Dermis microvascular lymphatic vessel endothelial cell (primary cell): Measurements from ENCODE around the gene SERP1. TPM values are rescaled to one million over a fixed set of nuclear protein-coding genes. Genes with fewer than 3 reads are reported as not detected.

Experiments
- DNase-seq, 2 donors: peaks; one replicate each; pipeline versions ENCODE4 v3.0.0 to v3.0.0-alpha.2; 2010; ENCODE audit warnings: low read depth in 2 of 2
- total RNA-seq: library from RNA; depleted of rRNA; stranded (reverse); fragments of >200 nt; gene quantifications from 2 replicates; pipeline ENCODE4 v1.2.1, GENCODE V29; 2014

Gene SERP1
- 97.2 and 130 TPM in 2 replicates for total RNA-seq

GRCh38 chr3:150546226-150547044 is at the start of gene SERP1, which contains the start of gene EIF2A:
TSS of gene SERP1 (minus strand) at chr3:150546496. CDS start at chr3:150546135, 361 bp downstream.
TSS of gene EIF2A (plus strand) at chr3:150546787. CDS start at chr3:150546803, 16 bp downstream.
- DNase-seq, result peak; percentile 99

DNA sequence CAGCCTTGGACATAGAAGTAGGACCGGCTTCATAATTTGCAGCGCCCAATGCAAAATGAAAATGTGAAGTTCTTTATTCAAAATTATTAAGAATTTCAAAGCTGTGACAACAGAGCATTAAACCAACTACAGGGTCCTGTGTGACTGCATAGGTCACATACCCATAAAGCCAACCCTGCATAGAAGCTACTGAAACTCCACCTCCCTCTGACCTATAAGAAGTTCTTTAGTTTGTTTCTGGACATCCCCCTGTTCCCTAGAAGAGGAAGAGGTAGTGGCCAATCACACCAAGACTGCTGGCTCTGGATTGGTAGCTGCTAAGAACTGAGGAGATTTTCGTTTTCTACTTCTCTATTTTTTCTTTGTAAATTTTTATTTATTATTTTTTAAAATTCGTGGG is 47.9 kb upstream of the SERP1 start:
- no peak for DNase-seq

DNA sequence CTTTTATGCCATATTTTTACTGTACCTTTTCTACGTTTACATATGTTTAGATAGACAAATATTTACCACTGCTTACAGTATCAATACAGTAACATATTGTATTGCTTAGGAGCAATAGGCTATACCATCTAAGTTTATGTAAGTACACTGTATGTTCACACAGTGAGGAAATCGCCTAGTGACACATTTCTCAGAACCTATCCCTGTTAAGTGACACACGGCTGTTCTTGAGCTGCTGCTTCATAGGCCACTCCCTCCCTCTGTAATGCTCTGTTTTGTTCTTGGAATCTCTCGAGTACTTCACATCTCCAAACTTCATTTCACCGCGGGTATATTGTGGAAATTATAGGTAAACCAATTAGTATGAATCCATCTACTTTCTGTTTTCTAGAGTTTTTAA is 43.5 kb upstream of the SERP1 start:
- DNase-seq, result no peak

DNA sequence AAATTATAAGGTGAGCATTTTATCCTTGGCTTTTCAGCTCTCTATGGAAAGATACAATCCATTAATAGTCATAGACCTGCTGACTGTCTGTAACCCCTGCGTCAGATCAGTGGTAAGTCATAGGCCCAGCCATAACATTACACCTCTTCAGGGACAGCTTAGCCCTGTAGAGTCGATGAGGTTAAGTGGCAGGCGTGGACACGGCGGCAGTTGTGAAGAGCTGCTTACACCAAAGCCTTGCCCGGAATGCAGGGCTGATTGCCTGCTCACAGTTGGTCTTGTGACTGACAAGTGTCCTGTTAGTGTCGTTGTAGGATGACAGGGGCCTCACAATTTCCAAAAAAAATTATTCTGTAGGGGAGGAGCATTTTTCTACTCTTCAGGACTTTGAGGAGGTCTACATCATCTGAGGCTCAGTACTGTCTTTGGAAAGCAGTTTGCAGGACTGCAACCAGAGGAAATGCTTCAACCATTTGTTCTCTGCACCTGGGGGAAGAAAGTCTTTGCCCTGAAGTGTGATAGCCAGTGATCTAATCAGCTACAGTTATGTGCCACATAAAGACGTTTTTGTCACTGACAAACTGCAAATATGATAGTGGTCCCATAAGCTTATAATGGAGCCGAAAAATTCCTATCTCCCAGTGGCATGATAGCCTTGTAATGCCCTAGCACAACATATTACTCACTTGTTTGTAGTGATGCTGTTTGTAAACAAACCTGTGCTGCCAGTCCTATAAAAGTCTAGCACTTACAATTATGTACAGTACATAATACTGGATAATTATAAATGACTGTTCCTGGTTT is 41.9 kb upstream of the SERP1 start:
- no peak for DNase-seq

DNA sequence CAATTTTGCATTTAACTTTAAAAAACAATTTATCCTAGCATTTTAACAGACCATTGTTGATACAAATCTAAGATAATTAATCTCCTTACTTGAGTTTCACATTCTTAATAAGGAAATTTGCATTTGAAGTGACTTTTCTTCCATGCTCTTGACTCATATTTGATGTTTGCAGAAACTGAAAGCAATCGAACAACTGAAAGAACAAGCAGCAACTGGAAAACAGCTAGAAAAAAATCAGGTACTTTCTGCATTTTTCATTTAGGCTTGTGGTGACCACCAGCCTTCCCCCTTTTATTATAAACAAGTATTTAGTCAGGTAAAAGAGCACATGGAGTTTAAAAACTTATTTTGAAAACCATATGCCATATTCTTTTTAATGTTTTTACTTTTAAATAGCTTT is 36.7 kb upstream of the SERP1 start:
- no peak for DNase-seq

GRCh38 chr3:150582620-150583019 is 36.3 kb upstream of the SERP1 start:
- DNase-seq, result no peak

DNA sequence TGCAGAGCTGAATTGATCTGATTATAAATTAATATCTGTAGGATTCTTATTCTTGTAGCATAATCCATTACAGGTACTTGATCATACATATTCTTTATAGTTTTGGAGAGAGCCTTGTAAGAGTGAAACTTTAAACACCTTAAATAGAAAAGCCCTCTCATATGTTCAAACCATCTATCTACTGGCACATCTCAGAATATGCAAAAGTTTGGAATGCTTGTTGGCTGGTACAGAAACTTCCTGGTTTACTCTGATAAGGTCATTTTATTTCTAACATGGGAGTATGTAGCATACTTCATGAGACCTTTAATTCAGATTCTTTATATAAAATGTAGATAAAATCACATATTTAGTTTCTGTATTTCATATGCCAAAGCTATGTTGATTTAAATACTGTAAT is 34.9 kb upstream of the SERP1 start:
- DNase-seq, result no peak

GRCh38 chr3:150577855-150578254 is 31.6 kb upstream of the SERP1 start:
- DNase-seq, result peak in 1 of 2 donors; percentile 47

- DNase-seq, result no peak
Measured at GRCh38 chr3:150567328-150567727, 21.0 kb upstream of the SERP1 start.

DNA sequence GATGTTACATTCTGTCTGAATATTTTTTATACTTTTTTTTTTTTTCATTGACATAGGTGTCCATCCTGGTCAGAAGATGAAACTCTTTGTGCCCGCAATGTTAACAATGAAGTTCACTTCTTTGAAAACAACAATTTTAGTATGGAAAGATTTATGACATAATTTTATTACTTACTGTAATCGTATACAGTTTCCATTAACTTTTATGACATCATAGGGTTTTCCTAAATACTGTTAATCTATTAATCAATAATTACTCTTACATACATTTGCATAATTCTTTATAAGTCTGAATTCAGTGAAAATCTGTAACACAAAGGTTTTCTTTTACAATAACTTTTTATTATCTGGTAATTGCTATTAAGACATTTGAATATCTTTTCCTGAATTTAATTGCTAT is 17.9 kb upstream of the SERP1 start:
- DNase-seq, result no peak

DNA sequence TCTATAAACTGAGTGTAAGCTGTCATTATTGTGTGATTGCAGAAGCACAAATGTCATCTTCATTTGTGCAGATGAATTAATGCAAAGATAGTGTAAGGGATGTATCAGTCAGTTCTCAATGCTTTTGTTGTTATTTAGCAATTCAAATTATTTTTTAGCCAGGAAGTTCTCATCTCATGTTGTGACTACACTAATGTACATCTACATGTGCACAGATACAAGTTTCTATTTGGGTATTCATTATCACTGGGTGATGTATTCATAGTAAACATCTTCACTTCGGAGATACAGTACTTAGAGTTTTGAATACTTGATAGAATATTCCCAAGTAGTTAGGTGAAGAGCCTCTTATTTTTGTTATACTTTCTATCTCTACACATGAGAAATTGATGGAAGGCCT is 11.4 kb upstream of the SERP1 start:
- DNase-seq, result no peak

DNA sequence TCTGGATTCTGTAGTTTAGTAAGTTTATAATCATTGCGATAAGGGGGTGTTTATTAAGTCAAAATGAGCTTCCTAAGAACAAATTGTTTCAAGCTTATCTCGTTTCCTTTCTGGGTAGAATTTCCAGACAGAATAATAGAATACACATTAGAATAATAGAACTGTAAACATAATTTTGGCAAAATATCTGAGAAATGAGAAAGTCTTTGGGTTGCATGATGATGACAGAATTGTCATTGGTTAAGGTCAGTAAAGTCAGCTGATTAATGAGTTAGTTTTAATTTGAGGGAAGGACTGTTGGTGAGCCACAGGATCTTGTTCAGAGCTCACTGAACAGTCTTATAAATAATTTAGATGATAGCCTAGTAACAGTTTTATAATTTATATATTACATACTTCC is 10.5 kb upstream of the SERP1 start:
- DNase-seq, result peak in 1 of 2 donors; percentile 74

DNA sequence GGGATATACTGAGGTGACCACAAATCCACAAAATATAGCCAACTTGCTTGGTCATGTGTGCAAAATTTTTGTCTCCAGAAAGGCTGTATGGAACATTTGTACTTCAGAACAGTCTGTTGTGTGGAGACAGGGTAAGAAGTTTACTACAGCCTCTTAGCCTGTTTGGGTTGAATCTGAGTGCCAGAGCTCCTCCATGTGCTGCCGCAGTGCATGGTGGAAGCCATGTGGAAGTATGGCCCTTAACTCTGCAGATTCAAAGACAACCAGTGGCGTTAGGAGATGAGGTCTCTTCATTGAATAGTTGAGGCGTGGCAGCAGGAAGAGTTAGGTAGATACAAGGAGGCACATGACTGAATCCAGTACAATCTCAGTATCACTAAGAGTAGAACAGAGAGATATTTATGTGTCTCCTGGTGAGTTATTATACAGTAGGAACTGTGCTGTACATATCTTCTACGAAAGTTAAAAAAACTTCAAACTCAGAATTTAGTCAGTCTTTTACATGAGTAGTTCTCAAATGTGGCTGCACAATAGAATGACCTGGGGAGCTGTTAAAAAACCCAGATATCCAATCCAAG is 9.7 kb upstream of the SERP1 start:
- no peak for DNase-seq

DNA sequence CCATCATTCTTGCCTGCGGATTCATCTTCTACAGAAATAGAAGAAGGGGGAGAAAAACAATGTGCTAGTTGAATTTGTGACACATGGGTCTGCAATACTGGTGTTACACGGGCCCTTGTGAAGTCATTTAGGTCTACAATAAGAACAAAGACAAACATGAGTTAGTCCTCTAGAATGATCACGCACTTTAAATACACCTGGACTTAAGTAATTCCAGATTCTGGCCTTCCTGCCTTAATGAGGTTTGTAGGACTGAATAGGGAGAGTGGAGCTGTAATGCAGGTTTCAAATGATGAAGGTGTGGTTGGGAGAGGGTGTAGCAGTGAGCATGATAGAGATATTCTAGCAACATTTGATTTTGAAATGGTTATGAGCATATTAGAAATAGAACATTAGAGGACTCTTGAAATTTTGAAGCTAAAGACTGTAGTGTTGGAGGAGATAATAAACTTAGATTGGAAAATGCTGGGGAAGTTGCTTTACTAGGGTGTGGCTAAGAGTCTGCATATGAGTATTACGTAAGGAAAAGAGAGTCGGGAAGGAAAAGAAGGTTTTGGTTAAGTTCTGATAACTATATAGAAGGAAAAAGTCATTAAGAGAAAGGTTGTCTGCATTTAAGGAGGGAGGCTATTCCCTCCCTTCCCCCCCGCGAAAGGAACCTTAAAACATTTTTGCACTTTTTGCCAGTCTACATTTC is 897 bp upstream of the SERP1 start:
- peak in 1 of 2 donors; percentile 34 for DNase-seq

DNA sequence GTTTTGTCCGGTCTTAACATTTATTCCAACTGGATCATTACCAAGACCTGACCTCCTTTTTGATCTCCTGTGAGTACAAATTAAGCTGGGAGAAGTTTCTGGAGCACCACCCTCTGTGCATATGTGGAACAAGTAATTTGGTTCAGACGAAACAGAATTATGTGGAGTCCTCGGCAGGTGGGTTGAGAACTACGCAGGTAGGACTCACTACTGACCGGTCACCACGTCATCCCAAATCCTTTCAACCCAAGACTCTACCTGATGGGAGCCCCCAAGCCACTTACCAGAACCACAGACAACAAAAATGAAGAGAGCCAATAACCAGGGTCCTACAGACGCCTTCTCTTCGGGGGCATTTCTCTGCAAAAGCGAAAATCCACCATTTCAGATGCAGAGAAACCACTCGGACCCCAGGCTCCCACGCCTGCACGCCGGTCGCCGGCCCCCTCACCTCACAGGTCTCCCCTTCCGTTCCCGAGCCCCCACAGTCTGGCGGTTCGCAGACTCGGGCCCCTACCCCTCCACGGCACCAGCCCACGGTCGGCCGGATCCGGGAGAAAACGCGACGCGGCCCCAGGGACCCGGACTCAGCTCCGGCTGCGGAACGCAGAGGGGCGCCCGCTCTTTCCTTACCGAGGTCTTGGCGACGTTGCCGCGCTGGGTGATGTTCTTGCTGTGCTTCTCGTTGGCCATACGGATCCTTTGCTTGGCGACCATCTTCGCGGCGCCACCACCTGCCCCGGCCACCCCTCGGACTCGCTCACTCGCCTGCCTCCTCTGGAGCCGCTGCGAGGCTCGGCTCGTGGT is 674 bp downstream of the SERP1 start:
- DNase-seq, result peak in 1 of 2 donors; percentile 26

DNA sequence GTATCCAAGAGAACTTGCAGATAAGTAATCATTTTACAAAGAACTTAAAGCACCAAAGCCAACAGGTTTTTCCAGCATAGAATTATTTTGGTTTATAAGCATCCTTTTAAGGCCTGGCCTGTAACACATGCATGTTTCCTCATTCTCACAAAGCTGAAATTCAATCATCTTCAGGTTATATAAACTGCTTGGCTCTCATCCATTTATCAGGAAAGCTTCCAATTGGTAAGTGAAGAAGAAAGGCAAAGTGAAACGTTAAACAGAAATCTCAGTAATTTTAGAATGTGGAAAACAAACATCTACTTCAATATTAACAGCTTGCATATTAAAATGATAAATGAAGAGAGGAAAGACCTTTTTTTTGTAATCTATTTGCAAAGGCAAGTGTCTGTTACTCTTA is 1.6 kb downstream of the SERP1 start:
- DNase-seq, result no peak

GRCh38 chr3:150544041-150544440 is 2.3 kb downstream of the SERP1 start:
- peak in 1 of 2 donors; percentile 29 for DNase-seq

DNA sequence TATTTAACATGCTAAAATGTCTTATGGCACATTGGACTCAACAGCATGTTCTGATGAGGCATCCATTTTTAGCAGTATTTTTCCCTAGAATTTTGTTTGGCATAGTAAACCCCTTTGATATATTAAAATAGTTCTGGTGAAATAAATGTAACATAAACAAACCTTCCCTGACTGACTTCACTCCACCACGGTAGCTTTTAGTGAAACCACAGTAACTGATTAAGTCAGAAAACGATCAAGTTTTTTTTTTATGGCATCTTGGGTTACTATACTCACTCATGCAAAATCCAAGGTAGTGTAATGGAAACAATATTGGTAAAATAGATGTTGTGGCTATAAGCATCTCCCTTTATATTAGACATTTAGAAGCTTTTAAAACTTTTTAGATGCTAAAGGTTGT is 2.8 kb downstream of the SERP1 start:
- no peak for DNase-seq

DNA sequence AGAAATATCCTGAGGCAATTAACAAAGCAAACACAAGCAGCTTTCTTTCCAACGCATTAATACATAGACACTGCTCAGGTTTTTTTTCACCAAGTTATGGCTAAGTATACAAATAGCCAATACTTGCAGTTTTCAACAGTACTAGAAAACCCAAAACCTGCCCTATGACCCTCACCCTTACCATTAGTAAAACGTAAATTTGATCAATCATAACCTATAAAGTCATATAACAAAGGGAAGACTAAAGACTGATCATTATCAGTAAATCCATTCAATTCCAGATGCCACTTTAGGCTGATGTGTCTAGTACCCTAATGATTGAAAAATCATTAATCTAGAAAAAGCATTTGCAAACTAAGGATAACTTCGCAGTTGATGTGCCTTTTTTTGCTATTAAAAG is 3.2 kb downstream of the SERP1 start:
- no peak for DNase-seq

DNA sequence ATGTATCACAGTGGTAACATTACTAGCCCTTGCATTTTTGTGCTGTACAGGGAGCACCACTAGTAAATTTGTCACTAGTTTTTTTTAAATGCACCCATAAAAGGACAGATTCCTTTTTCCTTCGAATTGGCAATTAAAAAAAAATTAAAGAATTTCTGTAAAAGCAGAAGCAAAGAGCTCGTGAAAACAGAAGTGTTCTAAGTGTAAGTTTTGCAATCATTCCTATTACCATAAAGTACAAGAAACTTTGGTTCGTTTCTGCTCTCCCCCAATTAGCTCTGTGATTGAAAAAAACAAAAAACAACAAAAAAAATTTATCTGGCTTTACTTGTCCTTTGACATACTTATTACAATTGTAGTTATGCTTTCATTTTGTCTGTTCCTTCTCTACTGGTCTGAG is 5.3 kb downstream of the SERP1 start:
- no peak for DNase-seq

GRCh38 chr3:150540297-150540696 is 6.0 kb downstream of the SERP1 start:
- DNase-seq, result no peak
